Measurements from ENCODE around the gene GORASP2. TPM values are rescaled to one million over a fixed set of nuclear protein-coding genes. Genes with fewer than 3 reads are reported as not detected.

Gene GORASP2
- total and polyA plus RNA-seq, 12 donors = 25.6 to 201 (median 85.0) TPM

DNA sequence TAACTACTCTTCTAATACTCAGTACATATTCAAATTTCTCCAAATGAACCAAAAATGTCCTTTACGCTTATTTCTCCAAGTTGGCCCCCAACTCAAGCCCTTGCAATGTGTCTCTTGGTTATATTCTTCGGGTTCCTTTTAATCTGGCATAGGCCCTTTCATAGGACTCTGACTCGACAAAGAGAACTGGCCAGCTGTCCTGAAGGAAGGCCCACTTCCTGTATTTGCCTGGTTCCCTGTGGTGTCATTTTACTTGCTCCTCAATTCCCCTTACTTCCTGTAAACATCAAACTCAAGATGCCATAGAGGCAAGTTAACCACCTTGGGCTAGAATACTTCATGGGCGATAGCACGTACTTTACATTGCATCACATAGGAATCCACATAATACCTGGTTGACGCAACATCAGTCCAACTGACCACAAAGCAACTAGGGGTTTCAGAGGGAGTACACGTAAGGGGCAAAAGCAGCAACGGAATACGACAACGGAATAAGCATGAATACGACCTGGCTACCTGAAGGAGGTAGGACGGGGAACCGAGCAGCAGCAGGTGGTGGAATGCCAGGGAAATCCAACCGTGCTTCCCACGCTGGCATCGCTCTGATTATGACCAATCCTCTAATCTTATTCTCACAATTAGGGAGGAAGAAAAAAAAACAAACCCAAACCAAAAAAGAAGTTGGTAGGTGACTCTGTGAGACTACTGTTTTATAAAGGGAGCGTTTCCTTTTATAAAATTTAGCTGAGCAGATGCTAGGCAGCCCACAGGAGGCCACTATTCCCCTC lies 823 bp upstream of the GORASP2 start:
- intact Hi-C loops (cut with DNase I) = no loop called here

DNA sequence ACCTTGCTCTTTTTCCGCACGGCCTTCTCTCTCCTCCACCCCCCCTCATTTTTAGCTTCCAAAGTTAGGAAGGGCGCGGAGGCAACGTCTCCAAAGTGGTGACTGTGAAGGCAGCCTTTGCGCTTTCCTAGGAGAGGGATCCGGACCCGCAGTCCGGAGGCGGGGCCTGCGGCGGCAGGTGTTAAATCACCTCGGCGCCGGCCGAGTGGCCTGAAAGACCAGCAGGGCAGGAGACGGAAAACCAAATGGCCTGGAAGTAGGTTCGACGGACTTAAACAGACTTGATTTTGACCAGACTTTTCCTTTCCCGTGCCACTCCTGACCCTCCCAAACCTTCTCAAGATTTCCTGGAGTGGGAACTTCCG lies 615 bp downstream of the GORASP2 start:
- TF ChIP-seq, protein P1, sequence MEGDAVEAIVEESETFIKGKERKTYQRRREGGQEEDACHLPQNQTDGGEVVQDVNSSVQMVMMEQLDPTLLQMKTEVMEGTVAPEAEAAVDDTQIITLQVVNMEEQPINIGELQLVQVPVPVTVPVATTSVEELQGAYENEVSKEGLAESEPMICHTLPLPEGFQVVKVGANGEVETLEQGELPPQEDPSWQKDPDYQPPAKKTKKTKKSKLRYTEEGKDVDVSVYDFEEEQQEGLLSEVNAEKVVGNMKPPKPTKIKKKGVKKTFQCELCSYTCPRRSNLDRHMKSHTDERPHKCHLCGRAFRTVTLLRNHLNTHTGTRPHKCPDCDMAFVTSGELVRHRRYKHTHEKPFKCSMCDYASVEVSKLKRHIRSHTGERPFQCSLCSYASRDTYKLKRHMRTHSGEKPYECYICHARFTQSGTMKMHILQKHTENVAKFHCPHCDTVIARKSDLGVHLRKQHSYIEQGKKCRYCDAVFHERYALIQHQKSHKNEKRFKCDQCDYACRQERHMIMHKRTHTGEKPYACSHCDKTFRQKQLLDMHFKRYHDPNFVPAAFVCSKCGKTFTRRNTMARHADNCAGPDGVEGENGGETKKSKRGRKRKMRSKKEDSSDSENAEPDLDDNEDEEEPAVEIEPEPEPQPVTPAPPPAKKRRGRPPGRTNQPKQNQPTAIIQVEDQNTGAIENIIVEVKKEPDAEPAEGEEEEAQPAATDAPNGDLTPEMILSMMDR (IDR thresholded peaks at IDR 0.05) = no peak
- TF ChIP-seq POLR2A (IDR thresholded peaks at IDR 0.05) = no peak
- Histone ChIP-seq H3K36me3 (replicated peaks in 1 of 2) (no peaks in the 10 kb centered on the region), H3K27me3 (no peaks in the 10 kb centered on the region), H3K27ac (peak overlapping the region; percentile 64 to 96 (median 95)), H3K4me3 (peak overlapping the region; percentile 26 to 97 (median 66)), H3K9me3 (replicated peaks in 1 of 3) (no peaks in the 10 kb centered on the region), H3K4me1 (replicated peaks in 1 of 2) (peaks cover 16 to 33% of the 10 kb centered on the region in 2 donors)
- intact Hi-C loops (cut with DNase I) = no loop called here
- 0 to 1% (median 0%) methylated on average over 20 to 21 of the region's 21 CpGs for WGBS, 4 donors
- DNase-seq = peak; percentile 59 to 82 (median 72)

More for the DNA sequence above, 823 bp upstream of the GORASP2 start:
- DNase-seq = peak in 5 of 7 donors; percentile 29 to 66 (median 36)
- H3K36me3 ChIP-seq (replicated peaks in 1 of 2) = no peaks in the 10 kb centered on the region
- H3K27me3 ChIP-seq = no peaks in the 10 kb centered on the region
- no peaks in the 10 kb centered on the region for H3K9me3 ChIP-seq (replicated peaks in 1 of 3)
- peak overlapping the region in 2 of 4 donors; percentile 11 to 76 for H3K4me3 ChIP-seq
- TF ChIP-seq, protein P1 (IDR thresholded peaks at IDR 0.05) = no peak
- TF ChIP-seq POLR2A (IDR thresholded peaks at IDR 0.05) = no peak
- H3K4me1 ChIP-seq (replicated peaks in 1 of 2) = peaks cover 16 to 30% of the 10 kb centered on the region in 2 donors
- 62 to 68% (median 65%) methylated on average over 17 of the region's 17 CpGs for WGBS, 4 donors
- peak overlapping the region in 4 of 5 donors; percentile 42 to 96 (median 83) for H3K27ac ChIP-seq

DNA sequence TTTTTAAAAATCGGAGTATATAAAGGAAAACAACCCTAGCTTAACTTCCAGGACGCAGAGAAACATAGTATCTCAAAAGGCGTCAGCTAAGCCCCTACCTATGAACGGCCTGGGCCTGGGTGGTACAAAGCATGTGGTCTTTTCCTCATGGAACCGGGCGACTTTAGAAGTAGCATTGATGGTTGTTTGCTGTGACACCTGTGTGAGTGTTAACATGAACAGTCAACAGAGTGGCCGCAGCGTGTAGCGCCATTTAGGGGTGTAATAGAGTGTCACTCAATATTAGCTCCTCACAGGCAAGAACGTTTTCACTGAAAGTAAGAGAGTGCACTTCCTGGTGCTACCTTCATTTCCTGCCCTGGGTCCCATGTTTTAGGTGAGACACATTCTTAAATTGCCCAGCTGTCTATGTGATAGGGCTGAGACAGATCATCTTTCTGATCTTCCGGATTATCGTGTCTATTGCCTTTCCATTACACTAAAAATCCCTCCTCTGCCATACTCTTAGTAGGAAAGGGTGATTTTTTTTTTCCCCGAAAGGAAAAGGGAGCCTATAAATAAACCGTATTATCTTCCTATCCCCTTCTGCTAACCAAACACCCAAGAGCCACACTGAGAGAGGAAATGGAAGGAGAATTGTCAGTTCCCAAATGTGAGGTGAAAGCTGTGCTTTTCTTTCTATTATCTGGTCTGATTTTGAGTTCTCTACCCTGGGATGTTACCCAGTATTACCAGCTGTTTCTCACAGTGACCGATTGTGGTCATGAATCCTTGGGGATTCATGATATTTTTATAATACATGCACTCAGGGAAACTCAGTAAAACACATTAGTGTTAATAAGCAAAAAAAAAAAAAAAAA lies 1.3 kb downstream of the GORASP2 start:
- H3K9me3 ChIP-seq (replicated peaks in 1 of 3) = no peaks in the 10 kb centered on the region
- intact Hi-C loops (cut with DNase I) = no loop called here
- H3K27me3 ChIP-seq = no peaks in the 10 kb centered on the region
- peak overlapping the region in 3 of 4 donors; percentile 26 to 97 (median 76) for H3K4me3 ChIP-seq
- peak overlapping the region in 4 of 5 donors; percentile 95 to 96 (median 95) for H3K27ac ChIP-seq
- no peak for TF ChIP-seq POLR2A (IDR thresholded peaks at IDR 0.05)
- TF ChIP-seq, protein P1 (IDR thresholded peaks at IDR 0.05) = peak in 1 of 6 experiments; percentile 1
- DNase-seq = peak; percentile 27 to 63 (median 33)
- no peaks in the 10 kb centered on the region for H3K36me3 ChIP-seq (replicated peaks in 1 of 2)
- 5 to 6% (median 5%) methylated on average over 15 of the region's 15 CpGs for WGBS, 4 donors
- peaks cover 16 to 33% of the 10 kb centered on the region in 2 donors for H3K4me1 ChIP-seq (replicated peaks in 1 of 2)

DNA sequence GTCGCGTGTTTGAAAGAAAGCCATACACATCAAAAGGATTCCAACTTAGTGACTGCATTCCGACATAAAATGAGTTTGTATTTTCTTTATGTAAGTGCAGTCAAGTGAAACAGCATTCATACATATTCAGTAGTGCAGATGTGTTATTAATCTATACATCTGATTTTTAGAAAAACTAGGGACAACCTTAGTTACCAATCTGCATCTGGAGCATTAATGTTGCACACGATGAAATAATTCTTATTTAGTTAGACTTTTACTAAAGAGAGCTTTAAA lies 1.9 kb downstream of the GORASP2 start:
- Histone ChIP-seq H3K27me3 (no peaks in the 10 kb centered on the region), H3K4me1 (replicated peaks in 1 of 2) (peaks cover 16 to 33% of the 10 kb centered on the region in 2 donors), H3K27ac (peak overlapping the region in 1 of 5 donors; percentile 96), H3K9me3 (replicated peaks in 1 of 3) (no peaks in the 10 kb centered on the region), H3K4me3 (peak overlapping the region in 1 of 4 donors; percentile 76), H3K36me3 (replicated peaks in 1 of 2) (no peaks in the 10 kb centered on the region)
- intact Hi-C loops (cut with DNase I) = no loop called here
- TF ChIP-seq, protein P1 (IDR thresholded peaks at IDR 0.05) = no peak
- TF ChIP-seq POLR2A (IDR thresholded peaks at IDR 0.05) = no peak
- no peak for DNase-seq
- 32 to 48% (median 34%) methylated on average over 4 of the region's 4 CpGs for WGBS, 4 donors

All from adrenal gland (tissue), 12 donors.